ENCODE data around the gene IL17REL. TPM values are rescaled to one million over a fixed set of nuclear protein-coding genes. Genes with fewer than 3 reads are reported as not detected.

IL17REL gene
- total and polyA plus RNA-seq, 10 of the 15 experiments (the other 5 are each of a cell fraction or from before 2014, with no cell fraction given) = 0.03 TPM; not detected in 9

DNA sequence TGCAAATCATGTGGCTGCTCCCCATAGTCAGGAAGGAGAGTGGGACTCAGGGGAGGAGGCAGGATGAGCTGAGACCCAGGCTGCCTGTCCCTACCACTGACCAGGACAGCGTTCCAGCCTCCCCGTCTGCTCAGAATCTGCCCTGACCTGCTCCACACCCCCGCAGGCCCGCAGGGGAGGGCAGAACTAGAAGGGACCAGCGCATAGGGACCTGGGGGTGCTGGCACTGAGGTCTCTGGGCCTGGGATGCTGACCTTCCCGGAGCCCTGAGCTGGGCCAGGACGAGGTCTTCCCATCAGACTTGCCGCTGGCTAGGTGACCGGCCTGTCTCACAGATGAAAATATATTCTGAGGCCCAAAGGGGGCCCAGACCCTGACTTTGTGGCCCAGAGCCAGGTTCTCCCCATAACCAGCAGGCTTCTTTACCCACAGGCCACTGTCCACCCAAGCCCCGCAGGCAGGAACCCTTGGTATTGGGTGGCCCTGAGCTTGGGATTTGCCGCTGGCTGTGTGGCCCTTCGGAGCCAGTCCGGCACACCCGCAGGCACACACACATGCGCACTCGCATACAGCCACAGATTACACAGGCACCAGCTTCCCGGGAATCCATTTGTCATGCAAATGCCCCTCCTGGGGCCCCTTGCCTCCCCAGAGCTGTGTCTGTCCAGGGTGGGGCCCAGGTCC, 65.8 kb downstream of the IL17REL start:
- Histone ChIP-seq H3K36me3 (ENCODE audit: control insufficient read depth in 2 of 2, insufficient read depth in 2 of 2, low read length in 1 of 2) (no peaks in the 10 kb centered on the region), H3K27me3 (replicated peaks in 1 of 2; ENCODE audit: control insufficient read depth in 2 of 2, insufficient read depth in 2 of 2, low read length in 1 of 2) (no peaks in the 10 kb centered on the region), H3K4me1 (ENCODE audit: control insufficient read depth, insufficient read depth, low read length) (peaks cover 4% of the 10 kb centered on the region; the same call in 1 of the 2 replicates), H2AFZ (ENCODE audit: control insufficient read depth, low read depth, low read length) (no peak overlapping the region), H3K9me3 (replicated peaks; ENCODE audit: control insufficient read depth, insufficient read depth, low read length) (no peaks in the 10 kb centered on the region), H3K4me2 (ENCODE audit: control insufficient read depth, insufficient read depth) (no peak overlapping the region), H4K20me1 (ENCODE audit: control insufficient read depth, insufficient read depth) (no peaks in the 10 kb centered on the region), H3K4me3 (no peak overlapping the region), H3K79me2 (ENCODE audit: control insufficient read depth, insufficient read depth, low read length) (peaks cover 16% of the 10 kb centered on the region), H3K27ac (ENCODE audit: control insufficient read depth, insufficient read depth) (no peak overlapping the region), H3K9ac (ENCODE audit: control insufficient read depth, insufficient read depth, low read length) (no peak overlapping the region)
- in situ Hi-C loops (cut with MboI) (no loop called here), intact Hi-C loops (cut with micrococcal nuclease; ENCODE audit: unreplicated experiment) (no loop called here)
- POLR2A ChIA-PET = interaction anchor here (0.7 to 1.2 kb wide), 2 partner anchors 9 to 11 kb away, joined by 4 to 5 read pairs; no protein-coding TSS in a partner anchor
- ATAC-seq (no peak), FAIRE-seq (no peak), DNase-seq (ENCODE audit: low read depth, low spot score) (no peak)
- SMC1A ChIA-PET (ENCODE audit: uncharacterized antibody, unreplicated experiment) = no interaction called here
- BruUV-seq (replicated peaks) = no TSS peak
- CTCF ChIA-PET = interaction anchor here (0.6 to 1.2 kb wide), 2 partner anchors 10 to 276 kb away, joined by 3 to 4 read pairs; no protein-coding TSS in a partner anchor
- RAD21 ChIA-PET (ENCODE audit: unreplicated experiment) = no interaction called here
- 79% methylated on average over 16 of the region's 17 CpGs for WGBS (ENCODE audit: insufficient coverage, insufficient replicate concordance, low lambda C conversion rate, missing lambda C conversion rate)
- TF ChIP-seq ZBED1 (IDR thresholded peaks at IDR 0.05; ENCODE audit: borderline replicate concordance) (no peak), MTA2 (IDR thresholded peaks at IDR 0.05; ENCODE audit: low read depth) (no peak)
- TF ChIP-seq, protein P1, sequence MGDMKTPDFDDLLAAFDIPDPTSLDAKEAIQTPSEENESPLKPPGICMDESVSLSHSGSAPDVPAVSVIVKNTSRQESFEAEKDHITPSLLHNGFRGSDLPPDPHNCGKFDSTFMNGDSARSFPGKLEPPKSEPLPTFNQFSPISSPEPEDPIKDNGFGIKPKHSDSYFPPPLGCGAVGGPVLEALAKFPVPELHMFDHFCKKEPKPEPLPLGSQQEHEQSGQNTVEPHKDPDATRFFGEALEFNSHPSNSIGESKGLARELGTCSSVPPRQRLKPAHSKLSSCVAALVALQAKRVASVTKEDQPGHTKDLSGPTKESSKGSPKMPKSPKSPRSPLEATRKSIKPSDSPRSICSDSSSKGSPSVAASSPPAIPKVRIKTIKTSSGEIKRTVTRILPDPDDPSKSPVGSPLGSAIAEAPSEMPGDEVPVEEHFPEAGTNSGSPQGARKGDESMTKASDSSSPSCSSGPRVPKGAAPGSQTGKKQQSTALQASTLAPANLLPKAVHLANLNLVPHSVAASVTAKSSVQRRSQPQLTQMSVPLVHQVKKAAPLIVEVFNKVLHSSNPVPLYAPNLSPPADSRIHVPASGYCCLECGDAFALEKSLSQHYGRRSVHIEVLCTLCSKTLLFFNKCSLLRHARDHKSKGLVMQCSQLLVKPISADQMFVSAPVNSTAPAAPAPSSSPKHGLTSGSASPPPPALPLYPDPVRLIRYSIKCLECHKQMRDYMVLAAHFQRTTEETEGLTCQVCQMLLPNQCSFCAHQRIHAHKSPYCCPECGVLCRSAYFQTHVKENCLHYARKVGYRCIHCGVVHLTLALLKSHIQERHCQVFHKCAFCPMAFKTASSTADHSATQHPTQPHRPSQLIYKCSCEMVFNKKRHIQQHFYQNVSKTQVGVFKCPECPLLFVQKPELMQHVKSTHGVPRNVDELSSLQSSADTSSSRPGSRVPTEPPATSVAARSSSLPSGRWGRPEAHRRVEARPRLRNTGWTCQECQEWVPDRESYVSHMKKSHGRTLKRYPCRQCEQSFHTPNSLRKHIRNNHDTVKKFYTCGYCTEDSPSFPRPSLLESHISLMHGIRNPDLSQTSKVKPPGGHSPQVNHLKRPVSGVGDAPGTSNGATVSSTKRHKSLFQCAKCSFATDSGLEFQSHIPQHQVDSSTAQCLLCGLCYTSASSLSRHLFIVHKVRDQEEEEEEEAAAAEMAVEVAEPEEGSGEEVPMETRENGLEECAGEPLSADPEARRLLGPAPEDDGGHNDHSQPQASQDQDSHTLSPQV (IDR thresholded peaks at IDR 0.05) = no peak
